Stimulated activated CD4-positive, alpha-beta T cell treated with anti-CD3 and anti-CD28 coated beads, Interleukin-15, amount 100 ng/mL, for 1 hour (primary cell): ENCODE measurements around the gene PDE4D.

Source experiments
- DNase-seq, 2 donors: peaks; one replicate each; pipeline ENCODE4 v3.0.0-alpha.2; 2020; ENCODE audit warnings: low read depth in 1 of 2, low spot score in 1 of 2

The PDE4D gene

GRCh38 chr5:59238126-59238902 is 655.2 kb downstream of the PDE4D start:
- no peak for DNase-seq

DNA sequence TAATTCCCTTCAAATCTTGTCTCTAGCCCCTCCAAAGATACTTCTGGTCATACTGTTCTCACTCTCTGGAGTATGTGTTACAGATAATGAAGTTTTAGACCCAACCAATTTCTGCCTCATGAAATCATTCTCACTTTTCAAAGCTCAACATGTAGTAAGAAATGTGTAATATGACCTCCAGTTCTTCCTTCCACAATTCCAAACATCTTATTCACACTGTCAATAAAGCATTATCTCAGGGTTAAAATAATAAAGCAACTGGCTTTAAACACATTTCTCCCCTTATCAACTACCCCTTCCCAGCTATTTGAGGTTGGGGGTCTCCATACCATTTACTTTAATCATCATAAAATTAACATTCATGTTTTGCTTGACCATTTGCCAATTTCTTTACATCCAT is 656.5 kb downstream of the PDE4D start:
- no peak for DNase-seq

DNA sequence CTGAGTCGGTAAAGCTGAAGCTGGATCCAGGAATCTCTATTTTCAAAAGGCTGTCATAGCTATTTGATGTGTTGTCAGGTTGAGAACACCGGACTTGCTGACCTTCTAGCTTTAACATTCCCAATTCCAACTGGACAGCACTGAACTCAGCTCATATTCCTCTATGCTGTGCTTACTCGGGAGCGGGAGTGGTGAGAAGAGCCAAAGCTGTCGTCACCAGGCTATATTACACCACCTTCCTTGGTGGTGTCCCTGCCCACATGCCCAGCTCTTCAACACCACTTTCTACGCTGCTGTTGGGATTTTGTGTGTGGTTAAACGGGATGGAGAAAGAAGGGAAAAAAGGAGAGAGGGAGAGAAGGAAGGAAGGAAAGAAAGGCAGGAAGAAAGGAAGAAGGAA is 657.1 kb downstream of the PDE4D start:
- DNase-seq = no peak

GRCh38 chr5:59234236-59234635 is 659.3 kb downstream of the PDE4D start:
- DNase-seq = no peak

GRCh38 chr5:59231221-59231931 is 662.1 kb downstream of the PDE4D start:
- no peak for DNase-seq

GRCh38 chr5:59222687-59223511 is 670.6 kb downstream of the PDE4D start:
- DNase-seq = no peak

- DNase-seq = no peak
Observed at GRCh38 chr5:59221769-59222168, 671.8 kb downstream of the PDE4D start.

GRCh38 chr5:59218424-59219045 is 675.0 kb downstream of the PDE4D start:
- DNase-seq = no peak

GRCh38 chr5:59216841-59217240 is 676.7 kb downstream of the PDE4D start:
- no peak for DNase-seq

- no peak for DNase-seq
Observed at GRCh38 chr5:59212596-59212995, 680.9 kb downstream of the PDE4D start.

GRCh38 chr5:59209758-59210359 is 683.7 kb downstream of the PDE4D start:
- no peak for DNase-seq

DNA sequence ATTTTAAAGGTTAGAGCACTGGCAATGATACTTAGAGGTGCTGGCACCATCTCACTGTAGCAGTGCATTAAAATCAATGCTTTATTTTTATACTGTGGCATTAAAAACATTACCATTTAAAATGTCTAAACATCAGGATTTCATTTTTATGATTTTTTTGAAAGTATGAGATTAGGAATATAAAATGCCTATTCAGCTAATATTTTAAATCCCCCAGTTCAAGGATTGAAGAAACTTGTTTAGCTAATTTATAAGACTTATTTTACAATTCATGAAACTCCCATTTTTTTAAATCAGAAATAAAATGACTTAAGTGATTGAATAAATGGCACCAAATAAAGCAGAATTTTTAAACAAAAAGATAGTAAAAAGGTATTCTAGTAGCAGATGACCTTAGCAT is 685.1 kb downstream of the PDE4D start:
- DNase-seq = no peak

- DNase-seq = no peak
Observed at GRCh38 chr5:59207401-59207800, 686.1 kb downstream of the PDE4D start.

DNA sequence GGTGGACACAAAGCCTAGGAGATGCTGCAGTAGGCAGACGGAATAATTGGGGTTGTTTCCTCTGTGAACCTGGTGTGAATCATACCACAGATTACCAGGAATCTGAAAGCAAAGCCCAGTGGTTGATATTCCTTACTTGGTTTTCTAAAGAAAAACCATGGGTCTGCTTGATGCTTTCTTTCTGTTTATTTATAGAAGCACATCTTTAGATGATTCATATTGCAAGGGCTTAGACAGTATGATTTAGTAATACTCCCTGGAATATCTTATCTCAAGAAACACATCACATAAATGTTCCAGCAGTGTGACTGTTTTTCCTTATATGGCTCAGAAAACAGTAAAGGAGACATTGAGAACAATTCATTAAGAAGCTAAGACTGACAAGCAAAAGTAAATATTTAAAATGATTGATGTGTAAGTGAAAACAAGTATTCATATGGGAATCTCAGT is 687.4 kb downstream of the PDE4D start:
- no peak for DNase-seq

DNA sequence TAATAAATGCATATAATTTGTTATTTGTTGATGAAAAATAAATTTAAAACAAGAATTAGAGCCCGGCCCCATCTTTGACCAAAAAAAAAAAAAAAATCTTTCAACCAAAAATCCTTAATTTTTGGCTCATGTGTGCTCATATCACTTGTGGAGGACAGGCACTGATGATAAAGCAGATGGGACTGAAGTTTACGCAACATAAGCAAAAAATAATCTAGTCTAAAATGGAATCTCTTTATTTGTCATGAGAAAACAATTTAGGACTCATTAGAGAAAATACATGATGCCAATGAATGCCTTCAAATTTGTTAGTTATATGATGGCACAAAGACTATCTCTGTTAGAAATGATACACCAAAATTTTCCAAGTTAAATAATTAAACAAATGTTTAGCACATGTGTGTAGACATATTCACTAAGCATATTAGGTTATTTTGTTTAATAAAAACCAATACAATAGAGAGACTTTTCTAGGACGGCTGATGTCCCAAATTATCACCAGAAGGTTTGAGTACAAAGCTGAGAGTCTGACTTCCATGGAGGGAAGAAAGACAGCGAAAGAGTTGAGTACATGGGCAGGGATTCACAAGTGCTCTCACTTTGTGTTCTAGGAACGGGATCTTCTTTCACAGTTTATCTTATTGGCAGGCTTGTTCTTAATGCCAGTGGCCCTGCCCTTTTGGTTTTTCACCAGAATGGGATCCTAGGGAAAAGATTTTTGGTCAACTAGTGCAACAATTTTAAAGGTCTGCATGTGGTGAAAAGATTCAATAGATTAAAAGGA is 689.2 kb downstream of the PDE4D start:
- no peak for DNase-seq

GRCh38 chr5:59199868-59200267 is 693.7 kb downstream of the PDE4D start:
- DNase-seq = no peak

DNA sequence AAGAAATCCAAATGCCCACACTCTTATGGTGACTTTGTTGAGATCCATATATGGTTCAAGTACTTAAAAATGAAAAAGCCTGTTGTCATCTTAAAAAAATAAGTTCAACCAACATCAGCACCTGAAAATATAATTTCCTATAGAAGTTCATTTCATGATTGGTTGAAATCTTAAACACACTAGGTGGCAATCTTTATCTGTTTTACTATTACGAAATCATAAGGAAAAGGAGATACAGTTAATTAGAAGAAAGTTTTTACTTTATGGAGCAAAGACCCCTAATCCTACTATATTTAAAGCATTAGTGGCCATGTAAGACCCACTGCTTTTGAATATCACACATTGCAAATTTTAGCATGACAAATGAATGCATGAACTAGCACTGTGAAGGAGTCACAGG is 694.7 kb downstream of the PDE4D start:
- DNase-seq = no peak

DNA sequence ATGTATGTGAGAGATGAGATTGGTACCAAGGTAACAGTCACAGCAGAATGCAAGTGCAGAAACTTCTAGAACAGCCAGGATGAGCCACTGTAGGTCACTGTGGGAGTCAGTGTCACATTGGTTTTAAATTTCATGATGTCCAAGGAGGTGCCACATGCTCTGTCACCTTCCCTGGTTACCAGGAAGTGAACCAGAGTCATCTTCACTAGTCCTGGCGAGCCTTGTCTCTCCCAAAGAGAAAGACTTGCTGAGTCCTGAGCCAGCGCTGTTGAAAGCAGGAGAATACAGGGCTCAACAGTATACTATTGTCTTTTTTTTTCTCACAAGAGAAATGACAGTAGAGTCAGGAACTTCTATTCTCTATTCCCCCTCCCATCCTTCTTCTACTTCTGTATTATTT is 695.2 kb downstream of the PDE4D start:
- no peak for DNase-seq

- DNase-seq = no peak
Observed at GRCh38 chr5:59197911-59198310, 695.6 kb downstream of the PDE4D start.
